ENCODE data around the gene NUCB1.

Gene NUCB1

GRCh38 chr19:48938256-48938655 lies 38.1 kb downstream of the NUCB1 start:
- no peak for DNase-seq

- no peak for DNase-seq
Measured at GRCh38 chr19:48940902-48941301, 40.8 kb downstream of the NUCB1 start.

- DNase-seq, result no peak
Measured at GRCh38 chr19:48943081-48943480, 43.0 kb downstream of the NUCB1 start.

GRCh38 chr19:48945415-48945814 lies 45.3 kb downstream of the NUCB1 start:
- no peak for DNase-seq

- no peak for DNase-seq
Measured at GRCh38 chr19:48945817-48946216, 45.7 kb downstream of the NUCB1 start.

- DNase-seq, result no peak
Measured at GRCh38 chr19:48946463-48947257, 46.5 kb downstream of the NUCB1 start.

GRCh38 chr19:48947258-48947542 lies 47.1 kb downstream of the NUCB1 start:
- DNase-seq, result no peak

- no peak for DNase-seq
Measured at GRCh38 chr19:48950159-48950558, 50.0 kb downstream of the NUCB1 start.

GRCh38 chr19:48950830-48951519 lies 50.9 kb downstream of the NUCB1 start:
- DNase-seq, result no peak

- DNase-seq, result no peak
Measured at GRCh38 chr19:48953141-48953540, 53.0 kb downstream of the NUCB1 start.

- DNase-seq, result no peak
Measured at GRCh38 chr19:48953990-48954594, 54.0 kb downstream of the NUCB1 start.

- peak; percentile 93 to 98 for DNase-seq
Measured at GRCh38 chr19:48954595-48955307, 54.6 kb downstream of the NUCB1 start, which contains the start of gene BAX. BAX (plus strand) TSS chr19:48954875; CDS start chr19:48954929, 54 bp downstream.

GRCh38 chr19:48955308-48955958 lies 55.3 kb downstream of the NUCB1 start:
- no peak for DNase-seq

- no peak for DNase-seq
Measured at GRCh38 chr19:48958006-48958405, 57.9 kb downstream of the NUCB1 start.

GRCh38 chr19:48959341-48960239 lies 59.5 kb downstream of the NUCB1 start:
- no peak for DNase-seq

- DNase-seq, result no peak
Measured at GRCh38 chr19:48961051-48961649, 61.0 kb downstream of the NUCB1 start.

- no peak for DNase-seq
Measured at GRCh38 chr19:48961673-48962028, 61.5 kb downstream of the NUCB1 start.

GRCh38 chr19:48962029-48962848 lies 62.1 kb downstream of the NUCB1 start:
- DNase-seq, result no peak

- DNase-seq, result no peak
Measured at GRCh38 chr19:48962849-48963165, 62.7 kb downstream of the NUCB1 start.

- peak in 1 of 2 experiments; percentile 34 for DNase-seq
Measured at GRCh38 chr19:48963371-48964204, 63.5 kb downstream of the NUCB1 start.

Measured in NCI-H526 (cell line).